Ovary (tissue), 9 donors: ENCODE measurements around the gene AUTS2. TPM values are rescaled to one million over a fixed set of nuclear protein-coding genes. Genes with fewer than 3 reads are reported as not detected.

Experiments used
- DNase-seq, 5 donors: peaks; one replicate each; pipeline ENCODE4 v3.0.0-alpha.2; 2019 to 2020
- H3K27ac ChIP-seq, 2 donors: fragments of 200-600 bp; one replicate each; pipeline versions ENCODE4 v1.5.1 to v1.8.0; 2019 to 2022
- H3K27me3 ChIP-seq: fragments of 200-600 bp; one replicate; pipeline ENCODE4 v1.8.0; 2022
- H3K36me3 ChIP-seq: fragments of 200-600 bp; sonication (generic); one replicate; pipeline ENCODE4 v1.5.1; 2019
- H3K4me1 ChIP-seq: one replicate; pipeline ENCODE4 v1.8.1; 2013; ENCODE audit warnings: mild to moderate bottlenecking, moderate library complexity; ENCODE audit not compliant: insufficient read depth
- H3K4me3 ChIP-seq: fragments of 200-600 bp; sonication (generic); one replicate; pipeline ENCODE4 v1.5.1; 2017
- H3K9me3 ChIP-seq, 2 donors: fragments of 200-600 bp in 1 of 2; sonication (generic) in 1 of 2; one replicate each; pipeline versions ENCODE4 v1.5.1 to v1.8.1; 2013 to 2019; ENCODE audit warnings: mild to moderate bottlenecking in 1 of 2, moderate library complexity in 1 of 2
- CTCF ChIP-seq, 3 donors: fragments of 450-650 bp in 2 of 3; fragments of 200-600 bp in 1 of 3; IDR thresholded peaks; one replicate each; pipeline versions ENCODE4 v1.5.1 to v1.8.0; 2016 to 2022; ENCODE audit warnings: antibody characterized with exemption in 3 of 3, mild to moderate bottlenecking in 1 of 3
- EP300 ChIP-seq: sonication (generic); formaldehyde crosslinking; IDR thresholded peaks from one replicate; pipeline ENCODE4 v1.6.1; 2017; ENCODE audit warnings: antibody characterized with exemption
- POLR2A ChIP-seq: fragments of 450-650 bp; IDR thresholded peaks from one replicate; pipeline ENCODE4 v1.6.1; 2017; ENCODE audit warnings: antibody characterized with exemption, mild to moderate bottlenecking, moderate library complexity
- WGBS, 3 donors: extraction: QIAGEN DNeasy Blood & Tissue Kit in 1 of 3; methylation state at CpG; one replicate each; pipeline versions ENCODE4 v1.1.5 to v1.1.7; 2013 to 2017; 5-methylcytosine and 5-hydroxymethylcytosine counted together
- intact Hi-C, 4 donors: fragments of 100-400 bp; cut with DNase I; formaldehyde crosslinking; loops; one replicate each; pipeline versions ENCODE4 v1.11.0 to v1.15.1; 2022 to 2023
- polyA plus RNA-seq, 2 donors: library from polyadenylated mRNA; stranded (reverse); fragments of 200-250 nt in 1 of 2; fragments of 350-450 nt in 1 of 2; fragmentation: Illumina TruSeq in 1 of 2; extraction: RNeasy Lipid Tissue Mini Kit (QIAGEN cat#74804) in 1 of 2; gene quantifications; one replicate each; pipeline ENCODE4 v1.2.3, GENCODE V29; 2013 to 2014
- total RNA-seq, 7 donors: library from RNA; depleted of rRNA in 2 of 7; stranded (reverse); fragments of >200 nt in 2 of 7; fragmentation: NEBNext Ultra II Directional in 3 of 7; extraction: Animal tissue kit (Norgen Biotek cat#: 25700) in 3 of 7; gene quantifications; one replicate each; pipeline versions ENCODE4 v1.1.0 to v1.2.4, GENCODE V29; 2016 to 2023
- donor health status: DM: no; HTN: no; CAD: no; lungs with moderate emphysema.
- donor health status: DM: no; HTN: no; CAD: no.
- donor health status: Bipolar disorder and iron deficiency.
- donor health status: DM: yes; HTN: yes; CAD: no.
- donor health status: DM: no; HTN: no; CAD: no.
- donor health status: DM: yes; HTN: yes; CAD: no.

The AUTS2 gene
- total and polyA plus RNA-seq, 9 donors = 18.3 to 60.9 (median 44.9) TPM

- Histone ChIP-seq H3K9me3 (no peaks in the 10 kb centered on the region), H3K27me3 (no peaks in the 10 kb centered on the region), H3K4me3 (no peak overlapping the region), H3K27ac (no peak overlapping the region), H3K4me1 (peaks cover 3% of the 10 kb centered on the region), H3K36me3 (no peaks in the 10 kb centered on the region)
- intact Hi-C loops = no loop called here
- 94 to 100% (median 97%) methylated on average over 2 of the region's 2 CpGs for WGBS, 3 donors
- TF ChIP-seq POLR2A = no peak
- no peak for TF ChIP-seq CTCF (IDR thresholded peaks at IDR 0.05)
- TF ChIP-seq EP300 = no peak
- no peak for DNase-seq
These were observed 470.3 kb downstream of the AUTS2 start for GRCh38 chr7:70068531-70068930.

- no peaks in the 10 kb centered on the region for H3K36me3 ChIP-seq
- WGBS, 3 donors = 96 to 98% (median 96%) methylated on average over 2 of the region's 2 CpGs
- DNase-seq = no peak
- TF ChIP-seq EP300 = no peak
- TF ChIP-seq POLR2A = no peak
- TF ChIP-seq CTCF (IDR thresholded peaks at IDR 0.05) = no peak
- peaks cover 3% of the 10 kb centered on the region for H3K4me1 ChIP-seq
- intact Hi-C loops = no loop called here
- H3K9me3 ChIP-seq = no peaks in the 10 kb centered on the region
- no peak overlapping the region for H3K4me3 ChIP-seq
- no peaks in the 10 kb centered on the region for H3K27me3 ChIP-seq
- no peak overlapping the region for H3K27ac ChIP-seq
These were observed 471.7 kb downstream of the AUTS2 start for GRCh38 chr7:70069977-70070376.

- H3K36me3 ChIP-seq = no peaks in the 10 kb centered on the region
- no peak for TF ChIP-seq CTCF (IDR thresholded peaks at IDR 0.05)
- no peaks in the 10 kb centered on the region for H3K27me3 ChIP-seq
- WGBS, 3 donors = 92 to 98% (median 93%) methylated on average over 7 of the region's 7 CpGs
- H3K27ac ChIP-seq = no peak overlapping the region
- intact Hi-C loops = no loop called here
- H3K4me3 ChIP-seq = no peak overlapping the region
- no peaks in the 10 kb centered on the region for H3K9me3 ChIP-seq
- DNase-seq = no peak
- peaks cover 3% of the 10 kb centered on the region for H3K4me1 ChIP-seq
These were observed 473.5 kb downstream of the AUTS2 start for GRCh38 chr7:70071766-70072165.

- 8 to 18% (median 17%) methylated on average over 2 of the region's 2 CpGs for WGBS, 3 donors
- peaks cover 3% of the 10 kb centered on the region for H3K4me1 ChIP-seq
- H3K27ac ChIP-seq = no peak overlapping the region
- H3K36me3 ChIP-seq = no peaks in the 10 kb centered on the region
- intact Hi-C loops = no loop called here
- H3K4me3 ChIP-seq = no peak overlapping the region
- H3K27me3 ChIP-seq = no peaks in the 10 kb centered on the region
- no peaks in the 10 kb centered on the region for H3K9me3 ChIP-seq
- DNase-seq = no peak
- TF ChIP-seq EP300 (no peak), CTCF (IDR thresholded peaks at IDR 0.05) (no peak), POLR2A (no peak)
These were observed 473.9 kb downstream of the AUTS2 start for GRCh38 chr7:70072220-70072619.

GRCh38 chr7:70076325-70076724, 478.1 kb downstream of the AUTS2 start:
- Histone ChIP-seq H3K27ac (no peak overlapping the region), H3K4me3 (no peak overlapping the region), H3K9me3 (no peaks in the 10 kb centered on the region), H3K4me1 (peaks cover 3% of the 10 kb centered on the region), H3K27me3 (no peaks in the 10 kb centered on the region), H3K36me3 (no peaks in the 10 kb centered on the region)
- no peak for DNase-seq
- TF ChIP-seq EP300 (no peak), CTCF (IDR thresholded peaks at IDR 0.05) (no peak), POLR2A (no peak)
- WGBS, 3 donors = 79 to 87% (median 80%) methylated on average over 1 of the region's 1 CpG
- intact Hi-C loops = loop anchor here in 1 of 4 donors (2.0 kb wide), 1 partner anchor 18 kb away; no protein-coding TSS in a partner anchor
